ENCODE measurements around the gene LAMA5. TPM values are rescaled to one million over a fixed set of nuclear protein-coding genes. Genes with fewer than 3 reads are reported as not detected.

LAMA5 gene
- total RNA-seq, 2 experiments from 2014 or later = 53.3 to 162 TPM

GRCh38 chr20:62284448-62284847 is 82.7 kb downstream of the LAMA5 start:
- Histone ChIP-seq H4K20me1 (ENCODE audit: insufficient read depth, low read length) (no peaks in the 10 kb centered on the region), H3K9me2 (ENCODE audit: insufficient read depth, low read length) (no peaks in the 10 kb centered on the region), H3K4me3 (ENCODE audit: low read depth, low read length, poor library complexity, severe bottlenecking) (no peak overlapping the region), H3K4me1 (ENCODE audit: insufficient read depth, low read length, poor library complexity, severe bottlenecking) (no peaks in the 10 kb centered on the region), H3K36me3 (ENCODE audit: insufficient read depth, low read length) (peaks cover 23% of the 10 kb centered on the region), H3K27ac (ENCODE audit: low read depth, low read length, poor library complexity, severe bottlenecking) (no peak overlapping the region), H2AFZ (ENCODE audit: low read length) (no peak overlapping the region), H3K4me2 (ENCODE audit: low read length) (no peak overlapping the region), H3K79me2 (ENCODE audit: insufficient read depth, low read depth, low read length) (no peaks in the 10 kb centered on the region), H3K9me3 (ENCODE audit: low read length) (no peaks in the 10 kb centered on the region)
- DNase-seq (ENCODE audit: low spot score) = no peak
- ChIA-PET POLR2A (no interaction called here), CTCF (ENCODE audit: unreplicated experiment) (no interaction called here)
- TF ChIP-seq EZH2phosphoT487 (IDR thresholded peaks at IDR 0.05; ENCODE audit: borderline replicate concordance, low read depth, low read length) (no peak), CTCF (conservative IDR thresholded peaks at IDR 0.05; ENCODE audit: low read length) (no peak)
- intact Hi-C loops (cut with micrococcal nuclease; ENCODE audit: unreplicated experiment) = no loop called here
- BruUV-seq (replicated peaks) = no TSS peak

GRCh38 chr20:62282877-62283503 is 84.1 kb downstream of the LAMA5 start:
- Histone ChIP-seq H3K79me2 (ENCODE audit: insufficient read depth, low read depth, low read length) (no peaks in the 10 kb centered on the region), H3K9me2 (ENCODE audit: insufficient read depth, low read length) (no peaks in the 10 kb centered on the region), H3K36me3 (ENCODE audit: insufficient read depth, low read length) (peaks cover 29% of the 10 kb centered on the region), H4K20me1 (ENCODE audit: insufficient read depth, low read length) (no peaks in the 10 kb centered on the region), H3K27ac (ENCODE audit: low read depth, low read length, poor library complexity, severe bottlenecking) (no peak overlapping the region), H2AFZ (ENCODE audit: low read length) (no peak overlapping the region), H3K4me1 (ENCODE audit: insufficient read depth, low read length, poor library complexity, severe bottlenecking) (no peaks in the 10 kb centered on the region), H3K4me3 (ENCODE audit: low read depth, low read length, poor library complexity, severe bottlenecking) (no peak overlapping the region), H3K9me3 (ENCODE audit: low read length) (no peaks in the 10 kb centered on the region), H3K4me2 (ENCODE audit: low read length) (no peak overlapping the region)
- TF ChIP-seq CTCF (conservative IDR thresholded peaks at IDR 0.05; ENCODE audit: low read length) (no peak), EZH2phosphoT487 (IDR thresholded peaks at IDR 0.05; ENCODE audit: borderline replicate concordance, low read depth, low read length) (no peak)
- no peak for DNase-seq (ENCODE audit: low spot score)
- intact Hi-C loops (cut with micrococcal nuclease; ENCODE audit: unreplicated experiment) = no loop called here
- BruUV-seq (replicated peaks) = no TSS peak
- CTCF ChIA-PET (ENCODE audit: unreplicated experiment) = no interaction called here
- POLR2A ChIA-PET = no interaction called here

- H3K79me2 ChIP-seq (ENCODE audit: insufficient read depth, low read depth, low read length) = no peaks in the 10 kb centered on the region
- H2AFZ ChIP-seq (ENCODE audit: low read length) = no peak overlapping the region
- ChIA-PET CTCF (ENCODE audit: unreplicated experiment) (no interaction called here), POLR2A (no interaction called here)
- no TSS peak for BruUV-seq (replicated peaks)
- H3K4me2 ChIP-seq (ENCODE audit: low read length) = no peak overlapping the region
- H3K36me3 ChIP-seq (ENCODE audit: insufficient read depth, low read length) = peaks cover 29% of the 10 kb centered on the region
- TF ChIP-seq EZH2phosphoT487 (IDR thresholded peaks at IDR 0.05; ENCODE audit: borderline replicate concordance, low read depth, low read length) (no peak), CTCF (conservative IDR thresholded peaks at IDR 0.05; ENCODE audit: low read length) (no peak)
- H3K4me3 ChIP-seq (ENCODE audit: low read depth, low read length, poor library complexity, severe bottlenecking) = no peak overlapping the region
- no peak for DNase-seq (ENCODE audit: low spot score)
- no peaks in the 10 kb centered on the region for H3K9me2 ChIP-seq (ENCODE audit: insufficient read depth, low read length)
- H3K9me3 ChIP-seq (ENCODE audit: low read length) = no peaks in the 10 kb centered on the region
- no peaks in the 10 kb centered on the region for H4K20me1 ChIP-seq (ENCODE audit: insufficient read depth, low read length)
- H3K4me1 ChIP-seq (ENCODE audit: insufficient read depth, low read length, poor library complexity, severe bottlenecking) = no peaks in the 10 kb centered on the region
- no peak overlapping the region for H3K27ac ChIP-seq (ENCODE audit: low read depth, low read length, poor library complexity, severe bottlenecking)
- intact Hi-C loops (cut with micrococcal nuclease; ENCODE audit: unreplicated experiment) = no loop called here
Observed at GRCh38 chr20:62282103-62282502, 85.0 kb downstream of the LAMA5 start.

All from OCI-LY7 (cell line).